ENCODE results near the gene PRKG1.

The PRKG1 gene

DNA sequence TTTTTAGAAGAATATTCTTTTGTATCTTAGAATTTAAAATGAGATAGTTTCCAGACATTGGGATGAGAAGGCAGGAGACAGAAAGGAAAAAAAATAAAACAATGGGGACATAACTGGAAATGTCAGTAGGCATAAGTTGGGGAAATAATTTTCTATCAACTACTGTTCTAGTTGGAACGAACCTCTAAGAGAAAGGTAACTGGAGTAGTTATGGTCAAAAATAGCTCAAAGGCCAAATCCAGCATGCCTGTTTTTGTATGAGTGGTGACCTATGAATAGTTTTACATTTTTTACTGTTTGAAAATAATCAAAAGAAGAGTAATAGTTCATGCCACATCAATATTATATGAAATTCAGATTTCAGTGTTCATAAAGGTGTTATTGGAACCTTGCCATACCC is 877.3 kb downstream of the PRKG1 start:
- H3K9ac ChIP-seq (ENCODE audit: low read length), result no peak overlapping the region
- no peak overlapping the region for H3K4me2 ChIP-seq (ENCODE audit: low read length)
- no peaks in the 10 kb centered on the region for H3K79me2 ChIP-seq (ENCODE audit: low read length)
- no peaks in the 10 kb centered on the region for H4K20me1 ChIP-seq (ENCODE audit: insufficient read depth, low read length)
- H3K27me3 ChIP-seq (ENCODE audit: low read depth, low read length), result no peaks in the 10 kb centered on the region
- H3K4me1 ChIP-seq (ENCODE audit: low read length), result no peaks in the 10 kb centered on the region
- H3K27ac ChIP-seq (ENCODE audit: low read length), result no peak overlapping the region
- H3K36me3 ChIP-seq (replicated peaks; ENCODE audit: low read depth, low read length), result no peaks in the 10 kb centered on the region
- no peak overlapping the region for H3K4me3 ChIP-seq (ENCODE audit: low read length)
- TF ChIP-seq EZH2phosphoT487 (IDR thresholded peaks at IDR 0.05; ENCODE audit: low read depth), result no peak
- no peak overlapping the region for H2AFZ ChIP-seq (ENCODE audit: low read depth, low read length)
- H3K9me3 ChIP-seq (ENCODE audit: insufficient read depth, low read length), result no peaks in the 10 kb centered on the region

DNA sequence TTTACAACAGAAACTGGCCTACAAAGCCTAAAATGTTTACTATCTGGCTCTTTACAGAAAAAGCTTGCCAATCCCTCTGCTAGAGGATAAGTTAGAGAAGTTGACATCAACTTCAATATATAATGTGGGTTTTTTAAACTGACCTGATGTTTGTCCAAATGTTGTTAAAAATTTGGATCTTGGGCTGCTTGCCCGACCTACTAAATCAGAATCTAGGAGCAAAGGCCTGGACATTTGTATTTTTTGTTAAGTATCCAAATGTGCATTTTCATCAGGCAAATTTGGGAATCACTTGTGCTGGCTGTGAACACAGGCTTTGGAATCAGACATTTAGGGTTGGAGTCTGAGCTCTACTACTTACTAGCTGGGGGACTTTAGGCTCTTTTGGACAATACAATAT is 877.8 kb downstream of the PRKG1 start:
- Histone ChIP-seq H3K27me3 (ENCODE audit: low read depth, low read length) (no peaks in the 10 kb centered on the region), H2AFZ (ENCODE audit: low read depth, low read length) (no peak overlapping the region), H3K4me1 (ENCODE audit: low read length) (no peaks in the 10 kb centered on the region), H3K4me2 (ENCODE audit: low read length) (no peak overlapping the region), H3K4me3 (ENCODE audit: low read length) (no peak overlapping the region), H3K36me3 (replicated peaks; ENCODE audit: low read depth, low read length) (no peaks in the 10 kb centered on the region), H4K20me1 (ENCODE audit: insufficient read depth, low read length) (no peaks in the 10 kb centered on the region), H3K9me3 (ENCODE audit: insufficient read depth, low read length) (no peaks in the 10 kb centered on the region), H3K27ac (ENCODE audit: low read length) (no peak overlapping the region), H3K9ac (ENCODE audit: low read length) (no peak overlapping the region), H3K79me2 (ENCODE audit: low read length) (no peaks in the 10 kb centered on the region)
- no peak for TF ChIP-seq EZH2phosphoT487 (IDR thresholded peaks at IDR 0.05; ENCODE audit: low read depth)
- TF ChIP-seq, protein P1, sequence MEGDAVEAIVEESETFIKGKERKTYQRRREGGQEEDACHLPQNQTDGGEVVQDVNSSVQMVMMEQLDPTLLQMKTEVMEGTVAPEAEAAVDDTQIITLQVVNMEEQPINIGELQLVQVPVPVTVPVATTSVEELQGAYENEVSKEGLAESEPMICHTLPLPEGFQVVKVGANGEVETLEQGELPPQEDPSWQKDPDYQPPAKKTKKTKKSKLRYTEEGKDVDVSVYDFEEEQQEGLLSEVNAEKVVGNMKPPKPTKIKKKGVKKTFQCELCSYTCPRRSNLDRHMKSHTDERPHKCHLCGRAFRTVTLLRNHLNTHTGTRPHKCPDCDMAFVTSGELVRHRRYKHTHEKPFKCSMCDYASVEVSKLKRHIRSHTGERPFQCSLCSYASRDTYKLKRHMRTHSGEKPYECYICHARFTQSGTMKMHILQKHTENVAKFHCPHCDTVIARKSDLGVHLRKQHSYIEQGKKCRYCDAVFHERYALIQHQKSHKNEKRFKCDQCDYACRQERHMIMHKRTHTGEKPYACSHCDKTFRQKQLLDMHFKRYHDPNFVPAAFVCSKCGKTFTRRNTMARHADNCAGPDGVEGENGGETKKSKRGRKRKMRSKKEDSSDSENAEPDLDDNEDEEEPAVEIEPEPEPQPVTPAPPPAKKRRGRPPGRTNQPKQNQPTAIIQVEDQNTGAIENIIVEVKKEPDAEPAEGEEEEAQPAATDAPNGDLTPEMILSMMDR (IDR thresholded peaks at IDR 0.05; ENCODE audit: low read depth, low read length), result no peak

DNA sequence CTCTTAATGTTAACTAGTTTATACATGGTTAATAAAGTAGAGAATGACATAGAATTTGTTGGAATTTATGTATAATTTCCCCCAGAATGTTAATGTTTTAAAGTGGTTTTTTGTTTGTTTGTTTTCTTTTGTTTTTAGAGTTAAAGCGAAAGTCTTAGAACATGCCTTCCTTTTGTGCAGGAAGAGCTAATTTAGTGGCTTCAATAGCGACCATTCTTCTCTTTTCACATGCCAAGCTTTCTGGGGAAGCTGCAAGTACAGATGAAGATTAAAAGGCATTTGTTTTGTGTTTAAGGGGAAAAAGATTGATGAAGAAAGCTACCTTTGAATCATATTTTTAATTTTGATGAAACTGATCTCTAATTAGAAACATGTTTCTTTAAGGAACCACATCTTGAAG is 881.4 kb downstream of the PRKG1 start:
- no peak overlapping the region for H3K9ac ChIP-seq (ENCODE audit: low read length)
- H3K4me2 ChIP-seq (ENCODE audit: low read length), result no peak overlapping the region
- no peaks in the 10 kb centered on the region for H3K36me3 ChIP-seq (replicated peaks; ENCODE audit: low read depth, low read length)
- H3K27me3 ChIP-seq (ENCODE audit: low read depth, low read length), result no peaks in the 10 kb centered on the region
- H2AFZ ChIP-seq (ENCODE audit: low read depth, low read length), result no peak overlapping the region
- no peak overlapping the region for H3K4me3 ChIP-seq (ENCODE audit: low read length)
- H3K4me1 ChIP-seq (ENCODE audit: low read length), result no peaks in the 10 kb centered on the region
- TF ChIP-seq EZH2phosphoT487 (IDR thresholded peaks at IDR 0.05; ENCODE audit: low read depth), result no peak
- TF ChIP-seq, protein P1 (IDR thresholded peaks at IDR 0.05; ENCODE audit: low read depth, low read length), result no peak
- no peaks in the 10 kb centered on the region for H3K79me2 ChIP-seq (ENCODE audit: low read length)
- no peak overlapping the region for H3K27ac ChIP-seq (ENCODE audit: low read length)
- no peaks in the 10 kb centered on the region for H3K9me3 ChIP-seq (ENCODE audit: insufficient read depth, low read length)
- no peaks in the 10 kb centered on the region for H4K20me1 ChIP-seq (ENCODE audit: insufficient read depth, low read length)

DNA sequence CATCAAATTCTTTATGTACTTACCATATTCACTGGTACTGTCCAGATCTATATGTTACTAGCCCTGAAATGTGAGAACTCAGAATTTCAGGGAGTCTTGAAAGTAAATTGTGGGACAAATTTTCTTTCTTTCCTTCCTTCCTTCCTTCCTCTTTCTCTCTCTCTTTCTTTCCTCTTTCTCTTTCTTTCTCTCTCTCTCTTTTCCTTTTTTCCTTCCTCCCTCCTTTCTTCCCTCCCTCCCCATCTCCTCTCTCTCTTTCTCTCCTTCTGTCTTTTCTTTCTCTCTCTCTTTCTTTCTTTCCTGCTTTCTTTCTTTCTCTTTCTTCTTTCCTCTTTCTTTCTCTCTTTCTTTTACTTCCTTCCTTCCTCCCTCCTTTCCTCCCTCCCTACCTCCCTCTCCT is 882.5 kb downstream of the PRKG1 start:
- H3K27ac ChIP-seq (ENCODE audit: low read length), result no peak overlapping the region
- no peak overlapping the region for H3K4me2 ChIP-seq (ENCODE audit: low read length)
- no peaks in the 10 kb centered on the region for H3K9me3 ChIP-seq (ENCODE audit: insufficient read depth, low read length)
- no peaks in the 10 kb centered on the region for H3K27me3 ChIP-seq (ENCODE audit: low read depth, low read length)
- H3K4me3 ChIP-seq (ENCODE audit: low read length), result no peak overlapping the region
- H3K36me3 ChIP-seq (replicated peaks; ENCODE audit: low read depth, low read length), result no peaks in the 10 kb centered on the region
- TF ChIP-seq EZH2phosphoT487 (IDR thresholded peaks at IDR 0.05; ENCODE audit: low read depth), result no peak
- TF ChIP-seq, protein P1 (IDR thresholded peaks at IDR 0.05; ENCODE audit: low read depth, low read length), result no peak
- H2AFZ ChIP-seq (ENCODE audit: low read depth, low read length), result no peak overlapping the region
- no peaks in the 10 kb centered on the region for H4K20me1 ChIP-seq (ENCODE audit: insufficient read depth, low read length)
- no peak overlapping the region for H3K9ac ChIP-seq (ENCODE audit: low read length)
- H3K4me1 ChIP-seq (ENCODE audit: low read length), result no peaks in the 10 kb centered on the region
- H3K79me2 ChIP-seq (ENCODE audit: low read length), result no peaks in the 10 kb centered on the region

DNA sequence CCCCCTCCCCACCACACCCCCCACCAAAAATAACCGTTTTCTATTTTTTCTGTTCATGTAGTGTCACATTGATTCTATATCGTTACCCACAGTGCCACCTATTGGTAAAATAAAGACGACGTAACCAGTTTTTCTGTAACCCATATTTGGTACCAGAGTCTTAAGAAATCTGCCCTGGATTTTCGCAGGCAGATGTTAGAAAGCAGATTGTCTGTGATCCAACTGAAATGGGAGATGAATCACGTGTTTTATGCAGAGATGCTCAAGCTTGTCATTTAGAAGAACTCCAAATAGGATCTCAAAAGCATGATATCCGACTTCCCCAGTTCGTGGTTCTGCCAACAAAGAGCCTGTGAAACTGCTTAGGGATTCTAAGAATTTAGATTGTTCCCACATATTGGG is 886.2 kb downstream of the PRKG1 start:
- peak overlapping the region; percentile 46 for H3K4me2 ChIP-seq (ENCODE audit: low read length)
- no peak overlapping the region for H3K27ac ChIP-seq (ENCODE audit: low read length)
- H3K27me3 ChIP-seq (ENCODE audit: low read depth, low read length), result no peaks in the 10 kb centered on the region
- no peaks in the 10 kb centered on the region for H3K9me3 ChIP-seq (ENCODE audit: insufficient read depth, low read length)
- no peaks in the 10 kb centered on the region for H3K79me2 ChIP-seq (ENCODE audit: low read length)
- H3K4me3 ChIP-seq (ENCODE audit: low read length), result peak overlapping the region; percentile 35; the same call in 1 of the 2 replicates
- no peaks in the 10 kb centered on the region for H3K4me1 ChIP-seq (ENCODE audit: low read length)
- H2AFZ ChIP-seq (ENCODE audit: low read depth, low read length), result 0 out of 2 replicates have a peak overlapping the region, but pooled peaks have one; percentile 46
- TF ChIP-seq EZH2phosphoT487 (IDR thresholded peaks at IDR 0.05; ENCODE audit: low read depth), result no peak
- TF ChIP-seq, protein P1 (IDR thresholded peaks at IDR 0.05; ENCODE audit: low read depth, low read length), result peak; percentile 59
- H3K36me3 ChIP-seq (replicated peaks; ENCODE audit: low read depth, low read length), result no peaks in the 10 kb centered on the region
- no peaks in the 10 kb centered on the region for H4K20me1 ChIP-seq (ENCODE audit: insufficient read depth, low read length)
- H3K9ac ChIP-seq (ENCODE audit: low read length), result no peak overlapping the region

Measured in OCI-LY3 (cell line).